Progenitor cell of endocrine pancreas (in vitro differentiated cells): ENCODE measurements around the gene ATP6V0C. TPM values are rescaled to one million over a fixed set of nuclear protein-coding genes. Genes with fewer than 3 reads are reported as not detected.

Experiments used
- DNase-seq: peaks from one replicate; pipeline ENCODE4 v3.0.0; 2021; ENCODE audit warnings: low spot score; ENCODE audit not compliant: unreplicated experiment
- H3K27ac Mint-ChIP-seq: 2 replicates; pipeline ENCODE4 v1.8.0; 2021; ENCODE audit warnings: mild to moderate bottlenecking, moderate library complexity, mixed read lengths
- H3K27me3 Mint-ChIP-seq: 2 replicates; pipeline ENCODE4 v1.8.0; 2021; ENCODE audit warnings: mixed read lengths
- H3K36me3 Mint-ChIP-seq: 2 replicates; pipeline ENCODE4 v1.8.0; 2022; ENCODE audit warnings: mixed read lengths; ENCODE audit not compliant: insufficient read depth
- H3K4me1 Mint-ChIP-seq: 2 replicates; pipeline ENCODE4 v1.8.0; 2021; ENCODE audit warnings: low read depth, mixed read lengths
- H3K4me3 Mint-ChIP-seq: 2 replicates; pipeline ENCODE4 v1.8.0; 2021; ENCODE audit warnings: low read depth, mild to moderate bottlenecking, moderate library complexity, mixed read lengths
- H3K9me3 Mint-ChIP-seq: 2 replicates; pipeline ENCODE4 v1.8.0; 2021; ENCODE audit warnings: low read depth, mixed read lengths
- total RNA-seq: library from RNA; stranded (reverse); gene quantifications from 2 replicates; pipeline ENCODE4 v1.2.1, GENCODE V29; 2021
- TF ChIP-seq, protein P1 (sequence below): fragments of 200-600 bp; sonication (generic); IDR thresholded peaks from one replicate; pipeline ENCODE4 v1.5.0; 2021; ENCODE audit warnings: antibody characterized with exemption, mild to moderate bottlenecking; ENCODE audit not compliant: unreplicated experiment

ATP6V0C gene
- total RNA-seq, 1 donor from 2014 or later = 169 TPM

DNA sequence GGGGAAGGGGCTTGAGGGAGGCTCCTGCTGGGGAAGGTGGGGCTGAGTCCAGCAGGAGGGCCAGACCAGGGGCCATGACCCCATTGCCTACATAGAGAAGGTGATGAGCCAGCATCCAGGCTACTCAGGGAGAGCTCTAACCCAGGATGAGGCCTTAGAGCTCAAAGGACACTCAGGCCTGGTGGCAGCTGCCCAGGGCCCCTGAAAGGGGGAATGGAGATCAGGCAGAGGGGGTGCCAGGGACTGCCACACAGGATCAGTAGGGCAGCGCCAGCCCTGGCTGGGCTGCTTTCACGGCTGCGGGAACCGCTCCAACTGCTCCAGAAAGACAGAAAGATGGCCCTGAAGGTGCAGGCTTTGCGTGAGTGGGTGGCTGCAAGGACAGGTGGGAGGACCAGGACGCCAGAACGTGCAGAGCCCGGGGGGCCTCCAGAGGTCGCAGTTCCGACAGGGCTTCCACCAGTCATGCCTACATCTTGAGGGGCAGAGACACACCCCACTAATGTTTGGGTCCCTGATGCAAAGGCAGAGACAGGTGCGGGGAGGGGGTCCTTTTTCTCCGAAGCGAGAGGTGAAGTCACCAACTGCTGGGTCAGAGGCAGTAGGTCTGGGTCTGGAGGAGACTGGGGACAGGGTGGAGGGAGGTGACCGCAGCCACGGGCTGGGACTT is 882 bp upstream of the ATP6V0C start:
- Mint-ChIP-seq H3K27ac (peak overlapping the region; percentile 100), H3K27me3 (no peaks in the 10 kb centered on the region), H3K4me1 (peaks cover 36% of the 10 kb centered on the region), H3K4me3 (peak overlapping the region; percentile 85), H3K9me3 (no peaks in the 10 kb centered on the region), H3K36me3 (peaks cover 2% of the 10 kb centered on the region)
- DNase-seq = no peak
- TF ChIP-seq, protein P1, sequence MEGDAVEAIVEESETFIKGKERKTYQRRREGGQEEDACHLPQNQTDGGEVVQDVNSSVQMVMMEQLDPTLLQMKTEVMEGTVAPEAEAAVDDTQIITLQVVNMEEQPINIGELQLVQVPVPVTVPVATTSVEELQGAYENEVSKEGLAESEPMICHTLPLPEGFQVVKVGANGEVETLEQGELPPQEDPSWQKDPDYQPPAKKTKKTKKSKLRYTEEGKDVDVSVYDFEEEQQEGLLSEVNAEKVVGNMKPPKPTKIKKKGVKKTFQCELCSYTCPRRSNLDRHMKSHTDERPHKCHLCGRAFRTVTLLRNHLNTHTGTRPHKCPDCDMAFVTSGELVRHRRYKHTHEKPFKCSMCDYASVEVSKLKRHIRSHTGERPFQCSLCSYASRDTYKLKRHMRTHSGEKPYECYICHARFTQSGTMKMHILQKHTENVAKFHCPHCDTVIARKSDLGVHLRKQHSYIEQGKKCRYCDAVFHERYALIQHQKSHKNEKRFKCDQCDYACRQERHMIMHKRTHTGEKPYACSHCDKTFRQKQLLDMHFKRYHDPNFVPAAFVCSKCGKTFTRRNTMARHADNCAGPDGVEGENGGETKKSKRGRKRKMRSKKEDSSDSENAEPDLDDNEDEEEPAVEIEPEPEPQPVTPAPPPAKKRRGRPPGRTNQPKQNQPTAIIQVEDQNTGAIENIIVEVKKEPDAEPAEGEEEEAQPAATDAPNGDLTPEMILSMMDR = peak; percentile 54

DNA sequence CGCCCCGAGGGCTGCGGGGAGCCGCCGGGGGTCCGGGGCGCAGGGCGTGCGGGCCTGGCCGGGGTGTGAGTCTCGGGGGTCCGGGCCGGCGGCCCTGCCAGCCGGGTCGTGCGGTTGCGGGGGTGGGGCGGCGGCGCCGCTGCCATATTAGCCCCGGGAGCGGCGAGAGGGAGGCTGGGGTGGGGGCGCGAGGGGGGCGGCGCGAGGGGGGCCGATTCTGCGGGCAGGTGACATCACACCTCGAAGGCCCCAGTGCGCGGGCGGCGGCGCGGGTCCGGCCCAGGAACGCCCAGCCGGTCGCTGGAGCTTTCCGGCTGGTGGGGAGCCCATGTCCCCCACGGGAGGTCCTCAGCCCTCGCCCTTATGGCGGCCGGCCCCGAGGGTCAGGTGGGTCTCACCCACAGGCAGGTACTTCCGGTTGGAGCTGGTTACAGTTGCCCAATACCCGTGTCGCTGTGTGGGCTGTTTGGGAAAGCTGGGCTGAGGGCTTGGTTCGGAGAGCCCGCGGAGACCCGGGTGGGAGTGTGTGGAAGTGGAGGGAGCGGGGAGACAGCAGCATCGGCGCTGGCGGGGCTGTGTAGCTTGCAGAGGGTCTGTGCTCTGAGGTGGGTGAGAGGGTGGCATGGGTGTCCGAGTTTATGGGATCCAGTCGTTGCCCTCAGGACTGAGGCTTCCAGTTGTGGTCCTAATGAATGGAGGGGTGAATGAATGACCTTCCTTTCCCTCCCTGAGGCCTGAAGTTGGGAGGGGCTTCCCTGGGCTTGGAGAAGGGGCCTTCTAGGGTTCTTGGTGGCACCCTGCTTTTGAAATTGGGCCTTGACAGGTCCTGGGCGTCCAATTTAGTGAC is 804 bp downstream of the ATP6V0C start:
- Mint-ChIP-seq H3K4me1 (peaks cover 36% of the 10 kb centered on the region), H3K36me3 (peaks cover 2% of the 10 kb centered on the region), H3K27me3 (no peaks in the 10 kb centered on the region), H3K27ac (peak overlapping the region; percentile 98), H3K4me3 (peak overlapping the region; percentile 94), H3K9me3 (no peaks in the 10 kb centered on the region)
- peak; percentile 39 for DNase-seq
- TF ChIP-seq, protein P1 = no peak

- H3K9me3 Mint-ChIP-seq = no peaks in the 10 kb centered on the region
- no peak for DNase-seq
- TF ChIP-seq, protein P1 = no peak
- H3K4me1 Mint-ChIP-seq = peaks cover 40% of the 10 kb centered on the region
- H3K4me3 Mint-ChIP-seq = peak overlapping the region; percentile 94
- peak overlapping the region; percentile 98 for H3K27ac Mint-ChIP-seq
- peaks cover 2% of the 10 kb centered on the region for H3K36me3 Mint-ChIP-seq
- H3K27me3 Mint-ChIP-seq = no peaks in the 10 kb centered on the region
Measured at GRCh38 chr16:2515180-2515851, 1.6 kb downstream of the ATP6V0C start.

DNA sequence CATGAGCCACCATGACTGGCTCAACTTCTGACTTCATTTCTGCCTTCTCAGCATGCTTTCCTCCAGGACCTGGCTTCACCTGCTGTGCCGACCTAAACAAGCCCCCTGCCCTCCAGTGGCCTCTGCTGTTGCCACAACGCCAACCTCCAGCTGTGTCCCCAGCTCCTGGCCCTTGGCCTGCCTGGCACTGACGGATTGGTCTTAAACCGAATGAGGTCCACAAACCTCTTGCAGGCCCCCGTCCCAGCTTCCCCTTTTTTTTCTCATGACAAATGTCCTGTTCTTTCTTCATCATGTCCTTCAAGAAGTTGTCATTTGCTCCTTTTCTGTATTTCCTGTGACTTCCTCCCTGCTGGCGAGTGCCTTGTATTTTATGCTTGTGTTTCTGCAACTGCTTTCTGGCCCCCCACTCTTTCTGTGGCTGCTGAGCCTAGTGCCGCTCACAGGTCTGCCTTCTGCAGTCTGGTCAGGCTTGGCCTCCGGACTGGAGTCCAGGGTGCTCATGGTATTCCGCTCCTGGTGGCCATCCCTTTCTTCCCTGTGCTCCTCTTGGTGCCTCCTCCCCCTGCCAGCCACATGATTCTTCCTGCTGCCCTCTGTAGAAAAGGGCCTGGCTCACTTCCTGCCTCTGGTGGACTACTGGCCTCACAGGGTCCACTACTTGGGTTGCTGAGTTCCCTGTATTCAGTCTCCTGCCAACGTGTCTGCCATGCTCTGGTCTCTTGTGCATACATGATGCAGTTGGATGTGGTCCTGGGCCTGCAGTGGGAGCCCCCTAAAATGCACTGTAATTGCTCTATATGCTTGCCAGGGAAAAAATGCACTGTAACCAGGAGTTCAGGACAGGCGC is 2.9 kb downstream of the ATP6V0C start:
- TF ChIP-seq, protein P1 = no peak
- Mint-ChIP-seq H3K27ac (peak overlapping the region; percentile 93), H3K9me3 (no peaks in the 10 kb centered on the region), H3K4me3 (peak overlapping the region; percentile 94), H3K4me1 (peaks cover 42% of the 10 kb centered on the region), H3K36me3 (peaks cover 2% of the 10 kb centered on the region), H3K27me3 (no peaks in the 10 kb centered on the region)
- no peak for DNase-seq
